GM10266 (cell line): ENCODE measurements around the gene SRI.

Experiments
- DNase-seq: peaks from one replicate; pipeline ENCODE4 v3.0.0; 2012; ENCODE audit errors: extremely low spot score
- TF ChIP-seq, protein P1 (sequence below): IDR thresholded peaks from 2 replicates; pipeline ENCODE4 v1.5.1; 2012; ENCODE audit warnings: mild to moderate bottlenecking, low read depth; ENCODE audit not compliant: control insufficient read depth, insufficient read depth; ENCODE audit errors: missing control alignments

SRI gene

DNA sequence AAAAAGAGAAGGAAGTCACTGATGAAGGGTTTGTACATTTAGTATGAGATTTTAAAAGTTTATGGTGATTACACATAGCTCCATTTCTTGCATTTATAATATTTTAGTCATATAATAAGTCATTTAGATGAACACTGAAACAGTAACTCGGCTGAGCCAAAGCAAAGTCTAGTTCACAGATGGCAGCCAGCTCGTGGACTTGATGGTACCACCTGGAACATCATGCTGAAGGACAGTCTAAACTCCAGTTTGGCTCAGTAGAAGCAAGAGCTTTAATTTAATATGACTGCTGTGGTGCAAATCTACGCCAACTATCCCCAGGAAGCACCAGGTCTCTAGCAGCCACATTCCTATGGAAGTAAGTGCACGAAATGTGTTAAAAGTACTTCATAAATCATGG lies 16.4 kb downstream of the SRI start:
- DNase-seq, result no peak
- TF ChIP-seq, protein P1, sequence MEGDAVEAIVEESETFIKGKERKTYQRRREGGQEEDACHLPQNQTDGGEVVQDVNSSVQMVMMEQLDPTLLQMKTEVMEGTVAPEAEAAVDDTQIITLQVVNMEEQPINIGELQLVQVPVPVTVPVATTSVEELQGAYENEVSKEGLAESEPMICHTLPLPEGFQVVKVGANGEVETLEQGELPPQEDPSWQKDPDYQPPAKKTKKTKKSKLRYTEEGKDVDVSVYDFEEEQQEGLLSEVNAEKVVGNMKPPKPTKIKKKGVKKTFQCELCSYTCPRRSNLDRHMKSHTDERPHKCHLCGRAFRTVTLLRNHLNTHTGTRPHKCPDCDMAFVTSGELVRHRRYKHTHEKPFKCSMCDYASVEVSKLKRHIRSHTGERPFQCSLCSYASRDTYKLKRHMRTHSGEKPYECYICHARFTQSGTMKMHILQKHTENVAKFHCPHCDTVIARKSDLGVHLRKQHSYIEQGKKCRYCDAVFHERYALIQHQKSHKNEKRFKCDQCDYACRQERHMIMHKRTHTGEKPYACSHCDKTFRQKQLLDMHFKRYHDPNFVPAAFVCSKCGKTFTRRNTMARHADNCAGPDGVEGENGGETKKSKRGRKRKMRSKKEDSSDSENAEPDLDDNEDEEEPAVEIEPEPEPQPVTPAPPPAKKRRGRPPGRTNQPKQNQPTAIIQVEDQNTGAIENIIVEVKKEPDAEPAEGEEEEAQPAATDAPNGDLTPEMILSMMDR, result no peak

DNA sequence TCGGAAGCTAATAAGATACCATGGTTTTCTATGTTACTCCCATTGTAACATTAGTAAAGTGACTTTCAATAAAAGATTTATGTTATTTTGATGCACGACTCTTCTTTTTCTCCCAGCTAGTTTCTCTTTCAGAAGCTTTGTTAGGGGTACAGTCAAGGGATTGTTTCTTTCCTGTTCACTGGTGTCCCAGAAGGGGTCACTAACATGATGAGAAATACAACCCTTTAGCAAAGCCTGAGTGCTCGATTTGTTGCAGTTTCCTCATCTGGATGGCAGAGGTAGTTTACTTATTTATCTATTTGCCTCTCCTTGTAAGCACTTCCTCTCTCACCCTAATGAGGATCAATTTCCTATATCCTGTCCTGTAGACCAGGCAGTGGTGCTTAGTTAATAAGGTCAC lies 17.0 kb downstream of the SRI start:
- TF ChIP-seq, protein P1, result no peak
- no peak for DNase-seq

DNA sequence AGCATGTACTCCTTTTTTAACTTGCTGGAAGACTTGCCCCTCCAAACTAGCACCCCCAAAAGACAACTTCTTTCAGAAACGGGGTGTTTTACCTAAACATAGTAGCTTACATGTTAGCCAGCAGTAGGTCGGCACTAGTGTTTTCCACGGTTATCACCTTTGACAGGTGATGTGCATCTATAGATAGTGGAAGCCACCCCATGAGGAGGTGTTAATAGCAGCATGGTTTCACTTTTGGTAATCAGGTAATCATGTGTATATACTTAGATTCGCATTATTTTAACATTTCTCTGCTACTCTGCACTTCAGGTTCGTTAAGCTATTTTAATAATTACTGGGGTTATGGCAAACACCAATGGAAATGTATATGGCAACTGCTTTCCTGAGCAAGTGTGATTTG lies 17.6 kb downstream of the SRI start:
- TF ChIP-seq, protein P1, result no peak
- DNase-seq, result no peak

DNA sequence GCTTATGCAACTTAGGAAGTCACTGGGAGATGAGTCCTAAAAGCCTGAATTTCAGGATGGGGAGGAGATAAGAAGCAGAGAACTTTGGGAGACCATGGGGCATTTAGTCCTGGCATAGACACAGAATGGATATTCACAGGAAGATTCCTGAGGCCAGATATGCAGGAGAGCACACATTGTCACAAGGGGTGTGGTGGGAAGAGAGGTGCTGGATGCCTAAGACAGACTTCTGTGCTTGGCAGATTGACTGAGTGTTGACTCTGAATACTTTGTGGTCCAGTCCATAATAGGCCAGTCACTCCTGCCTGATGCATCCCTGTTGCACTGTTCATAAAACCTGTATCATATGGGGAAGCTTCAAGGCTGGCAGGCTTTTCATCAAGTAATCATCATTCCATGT lies 18.5 kb downstream of the SRI start:
- DNase-seq, result no peak
- TF ChIP-seq, protein P1, result no peak

DNA sequence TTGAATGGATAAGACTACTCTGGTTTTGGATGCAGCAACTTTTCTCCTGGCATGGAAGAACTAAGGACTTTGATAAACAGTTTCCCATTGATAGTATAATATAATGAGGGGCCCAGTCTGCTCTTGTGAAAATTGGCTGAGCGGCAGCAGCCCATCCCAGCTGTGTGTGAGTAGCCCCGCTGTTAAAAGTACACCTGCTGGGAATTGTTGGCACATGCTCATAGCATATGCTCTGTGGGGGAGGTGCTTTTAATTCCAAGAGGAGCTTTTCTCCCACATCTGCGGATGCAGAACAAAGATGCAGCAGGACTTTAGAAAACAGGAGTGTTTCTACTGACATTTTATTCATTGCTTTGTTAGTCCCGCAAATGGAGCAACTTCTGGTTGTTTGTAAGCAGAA lies 19.0 kb downstream of the SRI start:
- TF ChIP-seq, protein P1, result no peak
- DNase-seq, result no peak

DNA sequence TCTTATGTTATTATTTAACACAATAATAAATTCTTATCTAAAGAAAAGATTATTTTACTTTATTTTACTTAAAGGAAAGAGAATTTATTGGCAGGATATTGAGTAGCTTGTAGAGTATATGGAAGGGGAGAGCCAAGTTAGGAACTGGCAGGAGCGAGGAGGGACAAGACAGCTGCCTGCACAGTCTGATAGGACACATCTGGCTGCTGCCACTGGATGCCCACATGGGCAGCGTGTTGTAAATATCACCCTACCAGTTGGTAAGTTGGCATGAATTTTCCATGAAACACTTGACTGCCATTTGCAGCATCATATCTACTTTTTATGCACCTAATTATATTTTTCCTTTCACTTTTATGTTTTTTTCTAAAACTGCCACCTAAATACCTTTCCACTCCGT lies 19.6 kb downstream of the SRI start:
- DNase-seq, result no peak
- TF ChIP-seq, protein P1, result no peak

DNA sequence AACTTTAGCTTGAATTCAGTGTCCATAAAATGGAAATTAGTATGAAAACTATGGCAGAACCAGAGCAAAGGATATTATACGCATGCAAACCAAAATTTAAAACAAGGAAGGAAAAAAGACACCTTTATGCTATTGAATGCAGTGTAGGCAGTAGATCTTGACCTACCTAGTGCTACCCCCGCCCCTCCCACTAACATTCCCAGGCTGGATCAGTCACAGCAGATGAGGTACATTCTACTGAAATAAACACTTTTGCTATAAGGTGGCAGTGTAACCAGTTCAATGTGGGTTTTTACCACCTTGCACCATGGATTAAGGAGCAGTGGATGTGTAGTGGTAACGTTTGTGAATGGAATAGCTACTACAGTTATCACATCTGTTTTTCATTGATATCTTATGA lies 27.9 kb downstream of the SRI start:
- DNase-seq, result no peak
- TF ChIP-seq, protein P1, result no peak
